Nephron (organoid): ENCODE data around the gene PCSK2.
A peak's percentile ranks its signal among the peaks of the same experiment; 100 is the strongest.

Experiments
- H3K27ac Mint-ChIP-seq, 3 experiments: 2 replicates each; pipeline ENCODE4 v1.8.0; 2020; ENCODE audit warnings: mixed read lengths in 3 of 3, mild to moderate bottlenecking in 2 of 3, moderate library complexity in 1 of 3
- H3K27me3 Mint-ChIP-seq: 2 replicates; pipeline ENCODE4 v1.8.0; 2021; ENCODE audit warnings: low read depth, mild to moderate bottlenecking, moderate library complexity, mixed read lengths
- H3K36me3 Mint-ChIP-seq: 2 replicates; pipeline ENCODE4 v1.8.0; 2020; ENCODE audit warnings: low read depth, mixed read lengths
- H3K4me1 Mint-ChIP-seq: 2 replicates; pipeline ENCODE4 v1.8.0; 2020; ENCODE audit warnings: mixed read lengths
- H3K4me3 Mint-ChIP-seq, 3 experiments: 2 replicates each; pipeline ENCODE4 v1.8.0; 2020; ENCODE audit warnings: mild to moderate bottlenecking in 3 of 3, mixed read lengths in 3 of 3, moderate library complexity in 2 of 3
- H3K9me3 Mint-ChIP-seq: 2 replicates; pipeline ENCODE4 v1.8.0; 2020; ENCODE audit warnings: mixed read lengths
- TF ChIP-seq, protein P1 (sequence below), 3 experiments: fragments of 200-600 bp; sonication (generic); IDR thresholded peaks; one replicate each; pipeline ENCODE4 v1.5.0; 2021; ENCODE audit warnings: antibody characterized with exemption in 3 of 3; ENCODE audit not compliant: unreplicated experiment in 3 of 3

Gene PCSK2

DNA sequence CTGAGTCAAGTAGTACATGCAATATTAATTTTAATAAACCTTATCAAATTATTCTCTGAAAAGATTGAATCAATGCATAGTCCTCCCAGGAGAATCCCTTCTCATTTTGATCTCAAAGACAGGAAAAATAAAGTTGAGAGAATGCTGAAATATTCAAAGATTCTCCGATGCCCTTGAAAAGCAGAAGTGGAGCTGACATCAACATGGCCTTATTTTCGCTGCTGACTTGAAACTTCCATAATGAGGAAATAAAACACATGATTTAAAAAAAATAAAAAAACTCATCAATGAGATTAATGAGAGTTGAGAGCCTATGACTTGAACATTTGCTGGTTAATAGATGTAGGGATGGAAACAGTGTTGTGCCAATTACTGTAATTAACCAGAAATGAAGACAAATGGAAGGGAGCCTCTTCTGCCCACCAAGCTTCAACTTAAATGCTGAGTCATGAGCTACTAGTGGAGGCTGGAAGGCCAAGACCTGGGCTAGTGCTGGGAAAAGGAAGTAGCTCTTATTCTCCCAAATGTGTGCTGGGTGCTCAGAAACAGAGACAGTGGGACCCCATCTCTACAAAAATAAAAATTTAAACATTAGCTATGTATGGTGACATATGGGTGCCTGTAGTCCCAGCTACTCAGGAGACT is 164.4 kb downstream of the PCSK2 start:
- Mint-ChIP-seq H3K4me1 (peaks cover 13% of the 10 kb centered on the region), H3K9me3 (no peaks in the 10 kb centered on the region)

DNA sequence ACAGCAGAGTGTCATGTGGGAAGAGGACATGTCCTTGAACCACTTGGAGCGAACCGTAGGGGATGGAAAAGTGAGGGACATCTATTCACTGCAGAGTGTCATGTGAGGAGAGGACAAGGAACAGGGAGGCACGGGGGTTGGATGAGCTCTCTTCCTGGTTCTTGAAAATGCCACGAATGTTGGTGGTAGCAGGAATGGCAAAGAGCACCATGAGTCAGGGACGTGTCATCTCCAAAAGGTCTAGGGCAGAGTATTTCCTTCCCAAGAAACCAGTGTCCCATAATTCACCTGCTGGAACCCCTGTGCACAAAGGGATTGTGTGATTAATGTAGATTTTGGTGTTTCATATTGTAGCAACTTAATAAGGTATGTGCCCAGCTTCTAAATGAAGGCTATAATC is 167.6 kb downstream of the PCSK2 start:
- H3K4me3 Mint-ChIP-seq = no peak overlapping the region
- no peaks in the 10 kb centered on the region for H3K27me3 Mint-ChIP-seq
- H3K4me1 Mint-ChIP-seq = peaks cover 21% of the 10 kb centered on the region
- TF ChIP-seq, protein P1, sequence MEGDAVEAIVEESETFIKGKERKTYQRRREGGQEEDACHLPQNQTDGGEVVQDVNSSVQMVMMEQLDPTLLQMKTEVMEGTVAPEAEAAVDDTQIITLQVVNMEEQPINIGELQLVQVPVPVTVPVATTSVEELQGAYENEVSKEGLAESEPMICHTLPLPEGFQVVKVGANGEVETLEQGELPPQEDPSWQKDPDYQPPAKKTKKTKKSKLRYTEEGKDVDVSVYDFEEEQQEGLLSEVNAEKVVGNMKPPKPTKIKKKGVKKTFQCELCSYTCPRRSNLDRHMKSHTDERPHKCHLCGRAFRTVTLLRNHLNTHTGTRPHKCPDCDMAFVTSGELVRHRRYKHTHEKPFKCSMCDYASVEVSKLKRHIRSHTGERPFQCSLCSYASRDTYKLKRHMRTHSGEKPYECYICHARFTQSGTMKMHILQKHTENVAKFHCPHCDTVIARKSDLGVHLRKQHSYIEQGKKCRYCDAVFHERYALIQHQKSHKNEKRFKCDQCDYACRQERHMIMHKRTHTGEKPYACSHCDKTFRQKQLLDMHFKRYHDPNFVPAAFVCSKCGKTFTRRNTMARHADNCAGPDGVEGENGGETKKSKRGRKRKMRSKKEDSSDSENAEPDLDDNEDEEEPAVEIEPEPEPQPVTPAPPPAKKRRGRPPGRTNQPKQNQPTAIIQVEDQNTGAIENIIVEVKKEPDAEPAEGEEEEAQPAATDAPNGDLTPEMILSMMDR (IDR thresholded peaks at IDR 0.05; ENCODE audit: unreplicated experiment in 3 of 3) = no peak
- peak overlapping the region in 1 of 3 experiments; percentile 8 for H3K27ac Mint-ChIP-seq
- H3K36me3 Mint-ChIP-seq = no peaks in the 10 kb centered on the region
- H3K9me3 Mint-ChIP-seq = no peaks in the 10 kb centered on the region

More for the DNA sequence above, 164.4 kb downstream of the PCSK2 start:
- Mint-ChIP-seq H3K36me3 (no peaks in the 10 kb centered on the region), H3K4me3 (no peak overlapping the region), H3K27ac (no peak overlapping the region), H3K27me3 (no peaks in the 10 kb centered on the region)
- TF ChIP-seq, protein P1 (IDR thresholded peaks at IDR 0.05; ENCODE audit: unreplicated experiment in 3 of 3) = no peak

DNA sequence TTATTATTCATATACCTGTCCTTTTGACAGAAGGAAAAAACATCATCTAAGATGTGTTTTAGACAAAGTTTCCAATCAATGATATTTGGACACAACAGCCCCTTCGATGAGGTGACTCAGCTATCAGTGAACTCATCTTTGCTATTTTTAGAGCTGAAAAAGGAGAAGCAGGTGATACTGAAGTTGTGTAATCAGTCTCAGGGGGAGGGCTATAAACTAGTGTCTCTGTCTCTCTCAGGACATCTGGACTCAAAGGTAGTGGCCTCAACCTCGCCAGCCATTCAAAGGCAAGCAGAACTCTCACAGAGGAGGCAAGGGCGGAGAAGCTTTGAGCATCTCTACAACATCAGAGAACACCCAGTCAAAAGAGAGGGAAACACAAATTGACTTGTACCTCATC is 168.9 kb downstream of the PCSK2 start:
- Mint-ChIP-seq H3K27ac (no peak overlapping the region), H3K4me1 (peaks cover 25% of the 10 kb centered on the region), H3K9me3 (no peaks in the 10 kb centered on the region), H3K27me3 (no peaks in the 10 kb centered on the region), H3K36me3 (no peaks in the 10 kb centered on the region), H3K4me3 (no peak overlapping the region)
- TF ChIP-seq, protein P1 (IDR thresholded peaks at IDR 0.05; ENCODE audit: unreplicated experiment in 3 of 3) = no peak

DNA sequence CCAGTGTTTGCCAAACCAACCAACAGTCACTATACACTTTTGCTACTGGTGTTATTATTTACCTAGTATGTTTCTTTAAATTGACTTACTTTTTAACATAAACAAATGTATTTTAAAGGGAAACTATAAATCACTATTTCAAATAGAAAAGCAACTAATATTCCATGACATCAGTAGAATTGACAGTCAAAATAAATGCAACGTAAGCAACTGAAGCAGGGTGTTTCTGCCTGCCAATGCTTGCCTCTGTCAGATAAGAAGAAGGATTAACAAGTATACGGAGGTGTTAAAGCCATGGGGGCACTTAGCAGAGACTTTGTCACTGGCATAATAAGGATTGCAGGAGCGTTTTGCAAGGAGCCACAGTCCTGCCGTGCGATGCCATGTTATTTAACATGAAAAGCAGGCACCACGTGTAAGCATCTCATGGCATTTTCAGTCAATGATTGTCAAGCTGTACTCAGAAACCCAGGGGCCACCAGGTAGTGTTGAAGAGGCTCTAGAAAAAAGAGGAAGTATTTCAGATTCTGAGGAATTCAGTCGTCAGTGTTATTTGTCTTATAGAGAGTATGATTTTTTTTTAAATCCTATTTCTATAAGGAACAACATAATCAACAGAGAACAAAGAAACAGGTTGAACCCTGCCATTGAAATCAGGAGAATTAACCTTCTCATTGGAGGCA is 172.6 kb downstream of the PCSK2 start:
- TF ChIP-seq, protein P1 (IDR thresholded peaks at IDR 0.05; ENCODE audit: unreplicated experiment in 3 of 3) = no peak
- Mint-ChIP-seq H3K4me3 (no peak overlapping the region), H3K36me3 (no peaks in the 10 kb centered on the region), H3K4me1 (peaks cover 20% of the 10 kb centered on the region), H3K27ac (peak overlapping the region in 1 of 3 experiments; percentile 15), H3K9me3 (no peaks in the 10 kb centered on the region), H3K27me3 (peaks cover 3% of the 10 kb centered on the region)

DNA sequence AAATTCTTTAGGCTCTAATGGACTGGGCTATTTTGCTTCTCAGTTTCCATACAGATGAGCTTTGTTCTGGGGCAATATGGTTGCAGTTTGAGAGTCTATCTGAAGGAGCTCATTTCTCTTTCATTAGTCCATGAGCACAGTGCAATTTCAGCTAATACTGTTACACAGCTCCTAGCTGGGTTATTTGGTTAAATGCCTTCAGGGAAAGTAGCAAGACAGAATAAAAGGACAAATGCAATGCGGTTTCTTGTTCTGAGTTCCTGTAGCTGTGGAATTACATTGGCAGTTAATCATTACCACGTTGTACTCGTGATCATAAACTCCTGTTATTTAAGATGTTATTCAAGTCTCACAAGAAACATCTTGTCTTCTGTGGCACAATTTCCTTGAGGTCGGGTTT is 176.6 kb downstream of the PCSK2 start:
- no peaks in the 10 kb centered on the region for H3K9me3 Mint-ChIP-seq
- TF ChIP-seq, protein P1 (IDR thresholded peaks at IDR 0.05; ENCODE audit: unreplicated experiment in 3 of 3) = no peak
- peaks cover 4% of the 10 kb centered on the region for H3K27me3 Mint-ChIP-seq
- no peak overlapping the region for H3K4me3 Mint-ChIP-seq
- H3K36me3 Mint-ChIP-seq = no peaks in the 10 kb centered on the region
- H3K4me1 Mint-ChIP-seq = peaks cover 22% of the 10 kb centered on the region
- H3K27ac Mint-ChIP-seq = peak overlapping the region; percentile 70 to 90 (median 73)
